ENCODE results near the gene KRT36.
A peak's percentile ranks its signal among the peaks of the same experiment; 100 is the strongest.

The KRT36 gene

GRCh38 chr17:41489531-41489930 lies at the start of gene KRT36:
Gene KRT36, minus strand, starts transcription at chr17:41489910. Its CDS starts 46 bp downstream, at chr17:41489864.
- DNase-seq, result no peak

- no peak for DNase-seq
Observed at GRCh38 chr17:41539071-41539492, 49.4 kb upstream of the KRT36 start.

GRCh38 chr17:41538565-41538991 lies 48.9 kb upstream of the KRT36 start:
- no peak for DNase-seq

GRCh38 chr17:41537990-41538389 lies 48.3 kb upstream of the KRT36 start:
- no peak for DNase-seq

- no peak for DNase-seq
Observed at GRCh38 chr17:41537614-41537954, 47.9 kb upstream of the KRT36 start.

- no peak for DNase-seq
Observed at GRCh38 chr17:41536741-41537613, 47.3 kb upstream of the KRT36 start.

- DNase-seq, result no peak
Observed at GRCh38 chr17:41535764-41536481, 46.2 kb upstream of the KRT36 start.

- DNase-seq, result peak; percentile 12
Observed at GRCh38 chr17:41534899-41535546, 45.3 kb upstream of the KRT36 start.

GRCh38 chr17:41533613-41534012 lies 43.9 kb upstream of the KRT36 start:
- no peak for DNase-seq

- DNase-seq, result no peak
Observed at GRCh38 chr17:41532947-41533570, 43.3 kb upstream of the KRT36 start.

- no peak for DNase-seq
Observed at GRCh38 chr17:41531993-41532392, 42.3 kb upstream of the KRT36 start.

- DNase-seq, result no peak
Observed at GRCh38 chr17:41530062-41531048, 40.6 kb upstream of the KRT36 start.

GRCh38 chr17:41529491-41529915 lies 39.8 kb upstream of the KRT36 start:
- DNase-seq, result no peak

- peak; percentile 17 for DNase-seq
Observed at GRCh38 chr17:41528959-41529353, 39.2 kb upstream of the KRT36 start.

GRCh38 chr17:41527063-41528023 lies 37.6 kb upstream of the KRT36 start:
- no peak for DNase-seq

- no peak for DNase-seq
Observed at GRCh38 chr17:41524261-41524660, 34.6 kb upstream of the KRT36 start.

- no peak for DNase-seq
Observed at GRCh38 chr17:41523787-41524186, 34.1 kb upstream of the KRT36 start.

GRCh38 chr17:41523225-41523593 lies 33.5 kb upstream of the KRT36 start:
- no peak for DNase-seq

- DNase-seq, result no peak
Observed at GRCh38 chr17:41522301-41523224, 32.9 kb upstream of the KRT36 start.

Measured in NCI-H2171 treated with DMSO at 0.1 percent for 48 hours (cell line).